Measurements from ENCODE around the gene PSMB10.

The PSMB10 gene

DNA sequence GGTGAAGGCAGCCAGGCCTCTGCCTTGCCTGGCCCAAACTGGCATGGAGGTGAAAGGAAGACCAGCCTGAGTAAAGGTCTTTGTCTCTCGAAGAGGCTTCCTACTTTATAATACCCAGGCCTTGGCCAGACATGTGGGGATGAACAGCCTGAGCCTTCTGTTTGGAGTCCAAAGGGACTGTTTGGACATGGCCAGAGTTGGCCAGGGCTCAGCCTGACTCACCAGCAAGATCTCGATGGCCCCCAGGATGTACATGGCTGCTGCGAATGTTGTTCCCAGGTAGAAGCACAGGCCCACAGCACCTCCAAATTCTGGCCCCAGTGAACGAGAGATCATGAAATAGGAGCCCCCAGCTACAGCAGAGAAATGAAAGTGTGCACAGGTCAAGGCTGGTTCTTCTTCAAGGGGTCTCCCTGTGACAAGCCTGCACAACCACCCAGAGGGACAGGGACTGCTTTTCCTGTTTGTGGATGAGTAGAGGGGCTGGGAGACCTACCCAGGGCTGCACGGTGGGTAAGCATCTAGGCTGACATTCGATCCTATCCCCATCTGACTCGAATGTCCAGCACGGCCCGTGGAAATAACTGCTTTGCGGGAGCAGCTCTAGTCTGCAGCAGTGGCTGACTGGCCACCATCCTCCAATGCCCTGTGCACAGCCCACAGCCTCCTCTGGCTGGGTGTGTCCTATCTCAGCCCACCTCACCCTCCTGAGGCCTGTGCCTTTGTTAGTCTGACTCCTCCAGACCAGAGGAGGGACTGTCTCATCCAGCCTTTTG is 18.0 kb upstream of the PSMB10 start:
- ChIA-PET CTCF (interaction anchor here (0.7 to 5.8 kb wide), 3 partner anchors 13 to 86 kb away, joined by 3 to 34 read pairs (median 3); no protein-coding TSS in a partner anchor), POLR2A (no interaction called here)
- DNase-seq (ENCODE audit: low read depth, low spot score): no peak
- TF ChIP-seq, protein P1, sequence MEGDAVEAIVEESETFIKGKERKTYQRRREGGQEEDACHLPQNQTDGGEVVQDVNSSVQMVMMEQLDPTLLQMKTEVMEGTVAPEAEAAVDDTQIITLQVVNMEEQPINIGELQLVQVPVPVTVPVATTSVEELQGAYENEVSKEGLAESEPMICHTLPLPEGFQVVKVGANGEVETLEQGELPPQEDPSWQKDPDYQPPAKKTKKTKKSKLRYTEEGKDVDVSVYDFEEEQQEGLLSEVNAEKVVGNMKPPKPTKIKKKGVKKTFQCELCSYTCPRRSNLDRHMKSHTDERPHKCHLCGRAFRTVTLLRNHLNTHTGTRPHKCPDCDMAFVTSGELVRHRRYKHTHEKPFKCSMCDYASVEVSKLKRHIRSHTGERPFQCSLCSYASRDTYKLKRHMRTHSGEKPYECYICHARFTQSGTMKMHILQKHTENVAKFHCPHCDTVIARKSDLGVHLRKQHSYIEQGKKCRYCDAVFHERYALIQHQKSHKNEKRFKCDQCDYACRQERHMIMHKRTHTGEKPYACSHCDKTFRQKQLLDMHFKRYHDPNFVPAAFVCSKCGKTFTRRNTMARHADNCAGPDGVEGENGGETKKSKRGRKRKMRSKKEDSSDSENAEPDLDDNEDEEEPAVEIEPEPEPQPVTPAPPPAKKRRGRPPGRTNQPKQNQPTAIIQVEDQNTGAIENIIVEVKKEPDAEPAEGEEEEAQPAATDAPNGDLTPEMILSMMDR (IDR thresholded peaks at IDR 0.05; ENCODE audit: insufficient read depth, low read length, missing control alignments): no peak
- H3K4me3 ChIP-seq (ENCODE audit: low read depth, low read length): no peak overlapping the region

DNA sequence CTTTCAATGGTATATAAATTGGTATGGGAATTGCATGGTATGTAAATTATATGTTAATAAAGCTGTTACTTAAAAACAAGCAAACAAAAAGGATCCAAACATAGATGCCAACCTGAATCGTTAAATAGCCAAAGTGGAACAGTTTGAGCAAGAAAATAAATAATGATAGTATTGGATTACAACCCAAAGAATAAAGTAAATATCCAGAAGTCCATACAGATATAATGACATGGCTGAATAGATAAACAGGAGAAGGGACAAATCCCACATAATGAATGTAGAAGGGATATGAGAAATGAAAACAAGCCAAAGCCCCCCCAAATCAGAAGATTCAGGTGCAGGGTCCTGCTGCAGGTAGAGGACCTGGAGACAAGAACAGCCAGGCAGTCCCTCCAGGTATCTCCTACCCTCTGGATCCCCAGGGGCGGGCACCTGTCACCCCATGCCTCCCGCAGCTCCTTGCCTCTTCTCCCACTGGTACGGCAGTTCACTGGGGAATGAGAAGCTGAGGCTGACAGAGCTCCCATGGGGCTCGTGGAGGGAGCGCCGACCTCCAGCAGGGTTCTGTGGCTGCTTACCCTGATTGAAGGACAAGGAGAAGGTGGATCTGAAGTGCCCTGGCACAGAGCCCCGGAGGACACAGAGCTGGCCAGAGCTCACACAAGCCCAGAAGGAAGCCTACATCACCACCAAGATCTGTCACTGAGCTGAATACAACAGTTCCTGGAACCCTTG is 17.2 kb upstream of the PSMB10 start:
- ChIA-PET POLR2A (interaction anchor here (0.9 kb wide), 1 partner anchor 18 kb away, joined by 3 read pairs; the partner anchor contains the start of gene PSMB10), CTCF (interaction anchor here (1.0 to 5.8 kb wide), 2 partner anchors 12 to 39 kb away, joined by 3 to 34 read pairs; no protein-coding TSS in a partner anchor)
- no peak overlapping the region for H3K4me3 ChIP-seq (ENCODE audit: low read depth, low read length)
- no peak for DNase-seq (ENCODE audit: low read depth, low spot score)
- TF ChIP-seq, protein P1 (IDR thresholded peaks at IDR 0.05; ENCODE audit: insufficient read depth, low read length, missing control alignments): no peak

DNA sequence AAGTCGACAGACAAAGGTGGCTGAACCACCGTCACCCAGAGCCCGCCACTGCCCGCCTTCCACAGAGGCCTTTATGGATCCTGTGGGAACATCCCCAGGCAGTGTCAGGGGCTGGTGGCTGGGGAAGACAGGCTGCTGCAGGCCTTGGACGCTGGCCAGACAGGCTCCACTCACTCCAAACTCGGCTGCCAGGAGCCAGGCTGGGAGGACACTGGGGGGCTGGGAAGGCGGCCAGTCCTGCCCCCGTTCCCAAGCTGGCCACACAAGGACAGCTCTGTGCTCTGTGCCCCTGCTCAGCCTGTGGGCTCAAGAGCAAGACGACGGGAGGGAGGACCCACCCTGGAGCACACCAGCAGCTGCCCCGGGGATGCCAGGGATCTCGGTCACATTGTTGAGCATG is 14.8 kb upstream of the PSMB10 start:
- ChIA-PET POLR2A (interaction anchor here (1.0 to 1.4 kb wide), 2 partner anchors 11 to 105 kb away, joined by 3 read pairs; no protein-coding TSS in a partner anchor), CTCF (interaction anchor here (0.8 to 5.8 kb wide), 4 partner anchors 8 to 135 kb away, joined by 3 to 34 read pairs (median 3); no protein-coding TSS in a partner anchor)
- no peak for DNase-seq (ENCODE audit: low read depth, low spot score)
- H3K4me3 ChIP-seq (ENCODE audit: low read depth, low read length): no peak overlapping the region
- TF ChIP-seq, protein P1 (IDR thresholded peaks at IDR 0.05; ENCODE audit: insufficient read depth, low read length, missing control alignments): no peak

DNA sequence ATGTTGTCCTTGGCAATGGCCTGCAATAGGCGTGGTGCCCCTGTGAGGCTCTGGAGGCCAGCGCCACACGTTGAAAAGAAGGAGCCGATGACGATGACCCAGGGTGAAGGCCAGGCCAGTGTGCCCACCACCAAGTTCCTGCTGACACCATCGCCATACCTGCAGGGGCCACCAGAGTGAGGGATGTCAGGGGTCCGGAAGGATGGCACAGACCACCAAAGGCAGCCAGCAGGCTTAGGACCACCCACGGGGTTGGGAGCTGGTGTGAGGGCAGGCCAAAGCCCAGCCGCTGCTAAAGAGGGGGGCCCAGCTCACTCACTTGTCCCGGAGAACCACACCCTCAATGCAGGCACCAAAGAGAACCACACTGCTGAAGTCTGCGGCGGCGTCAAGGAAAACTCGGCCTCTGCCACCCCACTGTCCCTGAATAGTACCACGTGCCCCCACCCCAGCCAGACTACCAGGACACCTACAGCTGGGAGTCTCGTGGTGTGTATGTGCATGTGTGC is 13.7 kb upstream of the PSMB10 start:
- no peak for DNase-seq (ENCODE audit: low read depth, low spot score)
- POLR2A ChIA-PET: interaction anchor here (0.6 to 1.4 kb wide), 5 partner anchors 9 to 154 kb away, joined by 3 to 4 read pairs (median 3); no protein-coding TSS in a partner anchor
- H3K4me3 ChIP-seq (ENCODE audit: low read depth, low read length): no peak overlapping the region
- CTCF ChIA-PET: interaction anchor here (1.0 to 1.6 kb wide), 4 partner anchors 9 to 13 kb away, joined by 3 to 8 read pairs (median 3); no protein-coding TSS in a partner anchor
- TF ChIP-seq, protein P1 (IDR thresholded peaks at IDR 0.05; ENCODE audit: insufficient read depth, low read length, missing control alignments): no peak

DNA sequence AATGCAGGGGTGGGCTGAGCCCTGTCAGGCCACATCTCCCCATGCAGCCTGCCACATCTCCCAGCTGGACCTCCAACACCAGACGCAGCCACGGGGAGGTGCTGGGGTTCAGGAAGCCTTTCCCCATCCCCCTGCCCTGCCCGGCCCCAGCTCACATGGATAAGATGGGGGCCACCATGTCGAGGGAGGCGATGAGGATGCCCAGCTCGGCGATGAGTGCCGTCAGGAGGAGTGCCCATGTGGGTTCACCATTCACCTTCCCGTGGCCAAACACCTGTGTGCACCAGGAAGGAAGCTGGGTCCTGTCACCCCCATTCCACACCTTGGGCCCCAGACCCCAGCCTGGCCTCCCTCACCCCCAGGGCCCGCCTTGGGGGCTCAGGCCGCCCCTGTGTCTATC is 13.0 kb upstream of the PSMB10 start:
- TF ChIP-seq, protein P1 (IDR thresholded peaks at IDR 0.05; ENCODE audit: insufficient read depth, low read length, missing control alignments): no peak
- ChIA-PET POLR2A (interaction anchor here (0.6 to 1.1 kb wide), 2 partner anchors 9 to 153 kb away, joined by 3 to 4 read pairs; no protein-coding TSS in a partner anchor), CTCF (interaction anchor here (1.1 to 1.6 kb wide), 3 partner anchors 9 to 11 kb away, joined by 3 to 8 read pairs (median 3); no protein-coding TSS in a partner anchor)
- no peak overlapping the region for H3K4me3 ChIP-seq (ENCODE audit: low read depth, low read length)
- no peak for DNase-seq (ENCODE audit: low read depth, low spot score)
